IPS DF 4.7 (cell line): Measurements from ENCODE around the gene CSF3.
"Not testable (repeated sequence)": the region's sequence is repeated elsewhere in the genome, so short reads cannot be mapped to it uniquely, and the experiment has no call there.

Experiments used
- DNase-seq: peaks from one replicate; pipeline ENCODE4 v3.0.0-alpha.2; 2013; ENCODE audit warnings: low spot score; ENCODE audit errors: extremely low read depth

The CSF3 gene

GRCh38 chr17:39996800-39997199 lies 18.4 kb upstream of the CSF3 start:
- DNase-seq = no peak

GRCh38 chr17:39997543-39997942 lies 17.7 kb upstream of the CSF3 start:
- no peak for DNase-seq

- DNase-seq = no peak
Measured at GRCh38 chr17:39999067-39999466, 16.2 kb upstream of the CSF3 start.

GRCh38 chr17:40000161-40000560 lies 15.1 kb upstream of the CSF3 start:
- no peak for DNase-seq

GRCh38 chr17:40001335-40001734 lies 13.9 kb upstream of the CSF3 start:
- DNase-seq = not testable (repeated sequence)

- no peak for DNase-seq
Measured at GRCh38 chr17:40004072-40004471, 11.2 kb upstream of the CSF3 start.

GRCh38 chr17:40004712-40005111 lies 10.5 kb upstream of the CSF3 start:
- DNase-seq = no peak

- DNase-seq = no peak
Measured at GRCh38 chr17:40005520-40005919, 9.7 kb upstream of the CSF3 start.

GRCh38 chr17:40010946-40011500 lies 4.2 kb upstream of the CSF3 start:
- DNase-seq = not testable (repeated sequence)

GRCh38 chr17:40012017-40012647 lies 3.1 kb upstream of the CSF3 start:
- not testable (repeated sequence) for DNase-seq

GRCh38 chr17:40014375-40014980 lies 762 bp upstream of the CSF3 start:
- DNase-seq = no peak

GRCh38 chr17:40015998-40016985 lies 1.1 kb downstream of the CSF3 start:
- no peak for DNase-seq

GRCh38 chr17:40017422-40018080 lies 2.3 kb downstream of the CSF3 start:
- no peak for DNase-seq

- no peak for DNase-seq
Measured at GRCh38 chr17:40018211-40019121, 3.2 kb downstream of the CSF3 start.

GRCh38 chr17:40019140-40019991 lies 4.1 kb downstream of the CSF3 start:
- no peak for DNase-seq

- DNase-seq = no peak
Measured at GRCh38 chr17:40020146-40020545, 4.9 kb downstream of the CSF3 start.

GRCh38 chr17:40021451-40021971 lies 6.3 kb downstream of the CSF3 start:
- DNase-seq = no peak

- DNase-seq = no peak
Measured at GRCh38 chr17:40022497-40022896, 7.3 kb downstream of the CSF3 start.

- DNase-seq = no peak
Measured at GRCh38 chr17:40022961-40023541, 7.8 kb downstream of the CSF3 start.
